ENCODE results near the gene TOE1.

TOE1 gene

DNA sequence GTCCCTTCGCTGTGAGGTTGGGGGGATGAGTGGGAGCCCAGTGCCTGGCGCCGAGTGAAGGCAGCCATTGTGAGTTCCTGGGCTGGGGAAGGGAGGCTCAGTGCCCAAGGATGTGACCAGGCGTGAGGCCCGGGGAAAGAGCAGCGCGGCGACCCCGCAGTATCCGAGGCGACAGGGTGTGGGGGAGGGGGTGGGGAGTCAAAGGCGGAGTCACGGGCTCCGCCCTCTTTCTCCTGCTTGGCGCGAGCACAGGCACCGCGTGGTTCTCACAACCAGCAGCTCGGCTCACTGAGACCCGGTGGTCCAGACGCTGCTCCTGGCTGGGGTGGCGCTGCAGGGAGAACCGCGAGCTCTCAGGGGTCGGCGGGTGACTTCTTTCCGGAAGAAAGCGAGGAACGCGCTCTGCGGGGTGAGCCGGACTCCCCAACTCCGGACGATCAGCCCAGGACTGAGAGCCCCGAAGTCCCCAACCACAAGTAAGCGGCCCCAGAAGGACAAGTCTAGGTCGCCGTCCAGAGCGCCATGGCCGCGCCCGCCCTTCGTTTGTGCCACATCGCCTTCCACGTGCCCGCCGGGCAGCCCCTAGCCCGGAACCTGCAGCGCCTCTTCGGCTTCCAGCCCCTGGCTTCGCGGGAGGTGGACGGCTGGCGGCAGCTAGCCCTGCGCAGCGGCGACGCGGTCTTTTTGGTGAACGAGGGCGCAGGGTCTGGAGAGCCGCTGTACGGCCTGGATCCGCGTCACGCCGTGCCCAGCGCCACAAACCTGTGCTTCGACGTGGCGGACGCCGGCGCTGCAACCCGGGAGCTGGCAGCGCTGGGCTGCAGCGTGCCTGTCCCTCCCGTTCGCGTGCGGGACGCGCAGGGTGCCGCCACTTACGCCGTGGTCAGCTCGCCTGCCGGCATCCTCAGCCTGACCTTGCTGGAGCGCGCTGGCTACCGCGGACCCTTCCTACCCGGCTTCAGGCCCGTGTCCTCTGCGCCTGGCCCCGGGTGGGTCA lies 13.0 kb upstream of the TOE1 start, which contains the start of gene HPDL:
TSS of gene HPDL (plus strand) at position 269 of the 997 bp plus-strand sequence. CDS start at position 523, 254 bp downstream.
- FAIRE-seq = no peak

DNA sequence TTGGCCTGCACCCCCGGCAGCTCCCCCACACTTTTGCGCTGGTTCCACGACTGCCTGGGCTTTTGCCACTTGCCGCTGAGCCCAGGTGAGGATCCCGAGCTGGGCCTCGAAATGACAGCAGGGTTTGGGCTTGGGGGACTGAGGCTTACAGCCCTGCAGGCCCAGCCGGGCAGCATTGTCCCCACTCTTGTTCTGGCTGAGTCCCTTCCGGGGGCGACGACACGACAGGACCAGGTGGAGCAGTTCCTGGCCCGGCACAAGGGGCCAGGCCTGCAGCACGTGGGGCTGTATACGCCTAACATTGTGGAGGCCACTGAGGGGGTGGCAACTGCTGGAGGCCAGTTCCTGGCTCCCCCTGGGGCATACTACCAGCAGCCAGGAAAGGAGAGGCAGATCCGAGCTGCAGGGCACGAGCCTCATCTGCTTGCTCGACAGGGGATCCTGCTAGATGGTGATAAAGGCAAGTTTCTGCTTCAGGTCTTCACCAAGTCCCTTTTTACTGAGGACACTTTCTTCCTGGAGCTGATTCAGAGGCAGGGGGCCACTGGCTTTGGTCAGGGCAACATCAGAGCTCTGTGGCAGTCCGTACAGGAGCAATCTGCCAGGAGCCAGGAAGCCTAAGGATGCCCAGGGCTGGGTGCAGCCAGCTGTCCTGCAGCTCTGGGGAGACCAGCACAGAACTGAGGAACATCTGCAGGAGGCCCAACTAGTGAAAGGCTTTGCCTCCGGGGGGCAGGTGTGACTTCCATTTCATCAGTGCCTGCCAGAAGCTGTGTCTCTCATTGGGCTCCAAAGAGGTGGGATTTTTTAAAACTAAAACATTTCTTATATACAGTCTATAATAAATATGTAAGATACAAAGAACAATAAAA lies 12.1 kb upstream of the TOE1 start:
- FAIRE-seq = no peak

DNA sequence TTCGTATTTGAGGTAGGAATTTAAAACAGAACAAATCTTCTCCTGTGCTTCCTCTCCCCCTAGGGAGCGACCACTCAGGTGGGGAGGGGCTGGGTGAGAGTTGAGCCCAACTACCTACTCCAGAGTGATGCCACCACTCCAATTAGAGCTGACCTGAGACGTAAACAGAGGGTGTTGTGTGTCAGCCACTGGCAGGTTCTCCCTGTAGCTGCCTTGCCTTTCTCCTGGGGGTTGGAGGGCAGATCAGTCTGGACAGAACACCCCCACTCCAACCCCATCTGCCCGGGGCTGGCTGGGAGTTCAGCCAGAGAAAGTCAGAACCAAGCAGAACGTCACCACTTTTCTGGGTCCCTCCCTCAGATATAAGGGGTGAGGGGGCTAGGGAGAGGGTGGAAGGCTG lies 11.3 kb upstream of the TOE1 start:
- no peak for FAIRE-seq

DNA sequence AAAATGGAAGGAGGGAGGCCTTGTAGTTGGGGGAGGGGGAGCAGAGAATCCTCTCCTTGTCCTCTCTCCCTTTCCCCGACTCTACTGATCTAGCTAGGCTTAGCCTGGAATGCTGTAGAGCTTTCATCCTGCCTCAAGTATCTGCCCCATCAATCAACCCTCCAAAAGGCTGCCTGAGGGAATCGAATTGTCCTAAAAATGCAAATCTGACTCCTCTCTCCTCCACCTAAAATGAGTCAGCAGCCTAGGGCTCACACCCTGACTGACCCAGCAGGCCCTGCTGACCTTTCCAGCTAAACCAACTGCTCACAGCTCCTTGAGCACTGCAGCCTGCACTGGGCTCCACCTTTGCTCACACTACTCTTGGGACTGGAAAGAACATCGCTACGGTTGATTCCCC lies 10.5 kb upstream of the TOE1 start:
- no peak for FAIRE-seq

DNA sequence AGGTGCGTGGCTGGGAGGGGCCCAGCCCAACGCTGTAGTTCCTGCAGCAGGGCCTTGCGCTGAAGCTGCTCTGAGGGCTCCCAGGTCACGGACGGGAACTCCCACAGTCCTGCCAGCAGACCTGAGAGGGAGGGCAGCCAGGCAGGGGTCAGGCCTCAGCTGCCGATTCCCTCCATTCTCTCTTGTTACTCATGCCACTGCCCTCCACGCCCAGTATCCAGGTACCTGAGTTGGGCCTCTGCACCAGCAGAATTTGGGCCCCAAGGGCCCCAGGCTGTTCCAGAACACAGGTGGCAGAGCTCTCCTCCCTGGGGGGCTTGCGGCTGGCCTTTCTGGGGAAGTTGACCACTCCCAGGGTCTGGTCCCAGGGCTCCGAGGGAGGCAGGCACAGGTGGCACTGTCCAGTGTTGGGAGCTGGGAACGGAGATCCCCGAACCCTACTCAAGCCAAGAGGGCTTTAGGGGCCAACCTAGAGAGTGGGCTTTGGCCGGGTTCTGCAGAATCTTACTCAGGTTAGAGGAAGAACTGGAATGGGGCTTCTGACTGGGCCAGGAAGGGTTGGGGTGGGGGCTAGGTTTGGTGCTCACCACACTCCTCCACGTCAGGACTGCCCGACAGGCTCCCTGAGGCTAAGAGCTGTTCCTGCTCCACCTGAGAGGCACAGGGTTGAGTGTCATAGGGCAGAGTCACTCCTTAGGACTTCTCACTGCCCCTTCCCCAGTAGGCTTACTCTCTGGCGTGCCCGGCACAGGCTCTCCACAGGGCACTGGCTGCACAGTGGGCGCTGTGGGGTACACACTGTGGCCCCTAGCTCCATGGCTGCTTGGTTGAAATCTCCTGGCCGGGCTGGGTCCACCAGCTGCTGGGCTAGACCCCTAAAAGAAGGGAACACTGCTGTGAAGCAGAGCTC lies 8.3 kb upstream of the TOE1 start:
- FAIRE-seq = no peak

DNA sequence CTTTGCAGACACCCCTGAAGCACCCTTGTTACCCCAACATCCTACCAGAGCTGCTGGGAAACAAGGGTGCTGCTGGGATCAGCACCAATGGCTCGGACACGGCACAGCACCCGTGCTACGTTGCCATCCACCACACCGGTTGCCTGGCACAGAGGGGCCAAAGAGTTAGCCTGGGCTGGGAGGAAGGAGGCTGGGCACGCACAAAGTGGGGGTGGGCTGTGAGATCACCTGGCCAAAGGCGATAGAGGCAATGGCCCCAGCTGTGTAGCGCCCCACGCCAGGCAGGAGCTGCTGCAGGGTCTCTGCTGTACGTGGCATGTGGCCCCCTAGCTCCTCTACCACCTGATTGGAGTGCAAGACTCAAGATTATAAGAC lies 7.6 kb upstream of the TOE1 start:
- FAIRE-seq = no peak

DNA sequence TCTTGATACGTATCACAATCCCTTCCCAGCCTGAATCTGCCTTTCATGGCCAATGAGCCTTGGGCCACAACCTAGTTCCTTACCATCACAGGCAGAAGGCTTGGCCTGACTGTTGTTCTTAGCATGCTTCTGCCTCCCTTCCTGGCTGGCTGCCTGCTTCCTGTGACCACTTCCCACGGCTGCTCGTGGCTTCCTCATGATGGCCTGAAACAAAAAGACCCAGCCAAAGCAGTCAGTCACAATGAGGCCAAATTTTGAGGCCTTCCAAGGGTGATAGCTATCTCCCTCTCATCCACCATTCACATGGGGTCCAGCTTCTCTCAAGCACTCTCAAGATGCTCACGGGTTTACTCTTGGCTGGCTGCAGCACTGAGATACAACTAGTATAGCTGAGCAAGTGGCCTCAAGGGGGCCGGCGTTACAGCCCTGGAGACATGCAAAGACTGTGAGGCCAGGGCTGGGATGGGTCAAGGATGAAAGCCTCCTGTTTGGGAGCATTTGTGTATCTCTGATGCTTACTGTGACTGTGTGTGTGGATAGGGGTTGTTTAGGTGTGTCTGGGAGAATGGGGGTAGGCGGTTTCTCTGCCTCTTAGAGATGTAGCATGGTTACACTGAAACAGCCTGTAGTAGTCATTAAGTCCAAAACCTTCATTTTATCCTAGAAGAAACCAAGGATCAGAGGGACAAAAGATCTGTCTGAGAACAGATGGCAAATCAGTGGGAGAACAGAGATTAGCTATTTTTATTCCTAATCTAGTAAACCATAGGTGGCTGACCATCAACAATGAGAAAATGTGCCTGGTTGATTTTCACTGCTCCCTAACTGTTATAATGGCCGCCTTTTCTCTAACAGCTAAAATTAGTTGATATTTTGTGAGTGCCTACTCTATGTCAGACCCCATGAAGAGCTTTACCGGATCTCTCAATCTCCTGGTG lies 5.4 kb upstream of the TOE1 start:
- FAIRE-seq = no peak

DNA sequence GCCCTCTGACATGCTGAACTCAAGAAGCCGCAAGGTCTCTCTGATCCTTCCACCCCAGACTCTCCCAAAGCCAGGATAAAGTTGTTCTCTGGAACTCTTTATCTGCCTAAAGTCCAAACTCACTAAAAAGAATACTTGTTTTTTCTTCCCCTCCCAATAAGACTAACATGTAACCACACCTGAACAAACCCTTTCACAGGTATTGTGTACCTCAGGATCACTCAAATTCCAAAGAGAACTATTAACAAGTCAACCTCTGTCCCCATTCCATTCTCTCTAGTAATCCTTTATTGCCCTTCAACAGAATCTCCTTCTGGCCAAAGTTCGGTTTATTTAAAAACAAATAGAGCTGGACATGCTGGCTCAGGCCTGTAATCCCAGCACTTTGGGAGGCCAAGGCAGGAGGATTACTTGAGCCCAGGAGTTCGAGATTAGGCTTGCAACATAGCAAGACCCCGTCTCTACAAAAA lies 4.1 kb upstream of the TOE1 start:
- FAIRE-seq = peak; percentile 91

DNA sequence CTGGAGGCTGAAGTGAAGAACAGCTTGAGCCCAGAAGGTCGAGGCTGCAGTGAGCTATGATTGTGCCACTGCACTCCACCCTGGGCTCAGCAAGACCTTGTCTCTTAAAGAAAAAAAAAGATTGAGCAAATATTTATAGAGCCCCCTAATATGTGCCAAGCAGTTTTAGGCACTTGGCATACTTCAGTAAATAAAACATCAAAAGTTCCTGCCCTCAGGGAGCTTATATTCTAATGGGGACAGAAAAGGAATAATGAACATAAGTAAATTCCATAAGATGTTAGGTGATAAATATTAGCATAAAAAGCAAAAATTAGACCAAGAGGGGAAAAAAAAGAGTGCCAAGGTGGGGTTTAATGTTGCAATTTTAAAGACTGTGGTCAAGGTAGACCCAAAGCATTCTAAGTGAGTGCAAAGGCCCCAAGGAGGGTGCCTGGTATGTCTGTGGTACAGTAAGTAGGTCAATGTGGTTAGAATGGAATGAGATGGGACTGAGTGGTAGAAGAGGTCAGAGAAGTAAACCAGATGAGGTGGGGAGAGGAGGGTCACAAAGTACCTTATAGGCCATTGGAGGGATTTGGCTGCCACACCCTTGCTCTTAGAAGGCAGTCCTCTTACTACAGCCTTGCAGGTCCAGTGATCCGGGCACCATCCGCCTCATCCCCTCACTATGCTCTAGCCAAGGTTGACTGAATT lies 2.2 kb upstream of the TOE1 start:
- no peak for FAIRE-seq

DNA sequence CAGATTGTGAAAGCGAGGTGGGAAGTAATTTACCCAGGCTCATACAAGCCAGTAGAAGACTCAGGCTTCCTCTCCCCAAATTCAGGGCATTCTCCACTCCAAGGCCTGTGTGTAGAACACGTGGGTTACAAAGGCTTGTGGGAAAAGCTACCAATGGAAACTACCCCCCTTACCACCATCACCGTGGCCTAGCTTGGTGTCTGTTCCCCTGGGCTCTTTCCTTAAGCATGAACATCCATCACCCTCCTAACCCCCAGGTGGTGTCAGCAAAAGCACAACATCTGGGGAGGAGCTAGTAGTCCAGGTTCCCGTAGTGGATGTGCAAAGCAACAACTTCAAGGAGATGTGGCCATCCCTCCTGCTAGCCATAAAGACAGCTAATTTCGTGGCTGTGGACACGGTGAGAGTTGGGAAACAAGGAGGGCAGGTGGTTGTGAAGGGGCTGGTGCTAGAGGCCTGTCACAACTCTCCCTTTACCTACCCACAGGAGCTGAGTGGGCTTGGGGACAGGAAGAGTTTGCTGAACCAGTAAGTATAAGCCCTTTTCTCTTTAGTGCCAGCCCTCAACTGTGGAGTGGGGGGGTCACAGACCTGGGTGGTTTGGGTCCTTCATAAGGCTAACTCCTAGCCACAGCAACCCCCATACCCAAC lies 971 bp downstream of the TOE1 start:
- no peak for FAIRE-seq

DNA sequence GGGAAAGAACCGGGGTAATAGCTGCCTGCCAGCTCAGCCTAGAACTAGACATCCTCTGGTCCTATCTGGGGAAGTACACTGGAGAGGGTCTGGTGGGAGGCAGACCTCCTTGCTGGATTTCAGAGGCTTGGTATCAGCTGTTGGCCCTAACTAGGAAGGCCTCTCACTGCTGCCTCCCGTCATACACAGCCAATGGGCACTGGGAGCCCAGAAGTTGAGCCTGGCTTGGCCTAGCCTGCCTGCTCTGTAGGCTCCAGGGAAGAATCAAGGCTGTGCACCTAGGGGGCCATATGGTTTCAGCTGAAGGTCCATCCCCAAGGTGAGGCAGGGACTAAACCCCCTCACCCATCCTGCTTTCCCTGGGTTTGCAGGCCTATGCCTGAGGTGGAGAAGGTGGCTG lies 4.5 kb downstream of the TOE1 start:
- no peak for FAIRE-seq

DNA sequence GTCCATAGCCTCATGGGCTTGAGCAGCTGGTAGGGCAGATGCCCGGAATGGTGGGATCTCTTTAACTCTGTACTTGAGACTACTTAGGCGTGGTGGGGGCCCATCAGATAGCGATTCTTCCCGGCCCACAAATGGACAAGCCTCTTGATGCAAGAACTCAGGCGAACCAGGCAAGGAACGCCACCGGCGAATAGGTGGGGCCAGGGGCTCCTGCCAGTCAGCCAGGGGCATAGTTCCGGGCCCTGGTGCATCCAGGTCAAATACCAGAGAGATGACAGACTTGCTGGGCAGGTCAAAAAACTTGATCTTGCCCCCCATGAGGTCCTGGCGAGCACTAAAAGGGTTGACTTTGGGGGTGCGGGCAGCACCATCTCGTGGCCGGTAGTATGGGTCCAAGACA lies 5.0 kb downstream of the TOE1 start:
- no peak for FAIRE-seq

DNA sequence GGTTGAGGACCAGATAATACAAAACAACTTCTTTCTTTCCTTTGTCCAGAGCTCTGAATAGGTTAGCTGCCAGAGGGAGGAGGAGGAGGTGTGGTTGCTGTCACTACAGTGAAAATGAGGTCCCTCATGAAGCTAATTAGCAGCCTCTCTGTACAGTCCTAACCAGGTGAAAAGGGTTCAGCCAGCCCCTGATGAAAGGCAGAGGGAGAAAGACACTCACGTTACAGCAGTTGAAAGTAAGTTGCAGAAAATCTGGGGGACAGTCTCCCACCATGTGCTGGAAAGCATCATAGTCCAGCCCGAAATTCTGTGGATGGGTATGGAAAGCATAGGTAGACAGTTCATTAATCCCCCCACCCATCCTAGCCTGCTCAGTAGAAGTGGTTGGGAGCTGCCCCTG lies 6.5 kb downstream of the TOE1 start:
- no peak for FAIRE-seq

DNA sequence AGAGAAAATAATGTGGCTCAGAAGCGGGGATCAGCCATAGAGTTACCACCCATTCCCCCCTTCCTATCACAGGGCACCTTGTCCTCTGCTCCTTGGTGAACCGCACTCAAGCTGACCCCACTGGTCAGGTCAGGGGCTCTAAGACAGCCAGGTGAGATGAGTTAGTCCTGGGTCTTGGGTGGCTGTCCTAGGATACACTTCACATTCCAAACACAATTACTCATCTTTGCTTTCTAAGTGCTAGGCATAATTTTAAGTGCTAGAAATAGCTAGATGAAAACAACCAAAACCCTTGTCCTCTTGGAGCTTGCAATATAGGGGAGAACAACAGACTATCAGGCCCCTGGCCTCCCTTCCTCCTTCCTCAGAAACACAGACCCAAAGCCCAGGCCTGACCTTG lies 8.1 kb downstream of the TOE1 start:
- no peak for FAIRE-seq

DNA sequence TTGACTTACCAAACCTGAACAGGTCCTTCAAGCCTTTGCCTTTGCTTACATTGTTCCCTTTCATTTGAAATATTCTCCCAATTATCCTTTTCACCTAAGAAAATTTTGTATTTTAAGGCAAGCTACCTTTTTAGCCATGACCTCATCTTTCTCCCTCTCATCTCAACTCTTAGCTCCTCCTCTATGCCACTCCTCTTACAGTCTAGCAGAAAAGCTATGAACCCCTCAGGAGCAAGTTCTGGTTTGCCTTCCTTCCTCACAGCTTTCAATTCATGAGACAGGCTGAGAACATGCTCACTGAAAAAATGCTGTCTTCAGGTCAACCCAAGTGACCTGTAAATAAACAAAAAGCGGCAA lies 8.6 kb downstream of the TOE1 start:
- no peak for FAIRE-seq

DNA sequence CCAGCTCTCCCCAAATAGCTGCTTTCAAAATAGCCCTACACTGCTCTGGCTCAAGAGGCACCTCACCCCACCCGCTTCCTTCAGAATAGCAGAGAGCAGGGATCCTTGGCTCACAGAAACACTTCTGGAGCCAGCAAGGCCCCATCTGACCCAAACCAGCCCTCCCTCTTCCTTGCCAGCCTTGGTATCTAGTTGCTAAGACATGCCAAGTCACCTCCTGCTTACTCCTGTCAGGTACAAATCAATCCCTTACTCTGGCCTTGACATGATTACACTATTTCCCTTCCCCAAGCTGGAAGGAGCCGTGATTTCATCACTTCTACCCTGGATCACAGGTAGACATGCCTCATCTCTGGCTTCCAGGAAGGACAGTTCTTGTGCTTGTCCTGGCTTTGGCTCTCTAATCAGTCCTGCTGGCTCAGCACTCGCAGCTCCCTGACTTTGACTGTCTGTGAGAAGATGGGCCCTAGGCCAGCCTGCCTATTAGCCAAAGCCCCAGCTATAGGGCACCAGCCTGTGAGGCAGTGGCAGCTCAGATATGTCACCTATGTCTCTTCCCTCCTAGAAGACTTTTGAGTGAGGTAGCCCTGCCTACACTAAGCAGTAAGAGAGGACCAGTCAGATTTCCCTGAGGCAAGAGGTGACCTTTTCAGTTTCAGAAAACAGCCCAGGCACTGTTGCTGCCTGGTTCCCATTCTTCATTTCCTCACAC lies 9.2 kb downstream of the TOE1 start:
- no peak for FAIRE-seq

DNA sequence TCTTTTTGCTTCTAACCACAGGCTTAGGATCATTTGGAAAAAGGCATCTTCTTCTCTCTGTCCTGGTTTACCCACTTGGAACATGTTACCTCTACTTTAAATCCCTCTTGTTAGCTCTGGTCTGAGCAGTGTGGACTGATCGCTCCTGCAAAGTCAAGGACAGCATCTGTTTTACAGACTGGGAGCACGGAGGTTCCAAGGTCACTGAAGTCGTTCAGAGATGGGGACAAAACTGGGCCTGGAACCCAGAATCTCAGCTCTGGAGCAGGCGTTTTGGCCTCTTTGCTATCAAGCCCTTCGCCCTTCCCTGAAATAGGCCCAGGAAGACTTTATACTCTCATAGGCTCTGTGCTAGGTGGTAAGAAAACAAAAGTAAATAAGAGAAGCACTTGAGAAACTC lies 11.5 kb downstream of the TOE1 start:
- FAIRE-seq = no peak

DNA sequence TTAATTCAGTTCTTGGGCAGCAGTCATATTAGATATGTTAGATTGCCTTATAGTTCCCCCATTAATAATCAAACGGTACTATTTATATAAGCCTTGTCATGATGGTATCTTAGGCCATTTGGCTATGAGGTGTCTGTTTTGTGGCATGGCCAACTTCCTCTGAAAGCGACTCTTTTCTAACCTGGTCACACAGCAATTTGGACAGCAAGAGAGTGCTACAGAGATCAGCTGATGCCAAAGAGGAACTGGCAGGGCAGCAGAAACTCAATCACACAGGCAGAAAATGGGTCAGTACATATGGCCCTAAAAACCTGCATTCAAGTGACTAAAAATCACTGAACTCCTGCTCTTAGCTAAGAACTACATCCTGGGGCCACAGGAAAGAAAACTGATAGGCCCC lies 13.7 kb downstream of the TOE1 start:
- FAIRE-seq = no peak

DNA sequence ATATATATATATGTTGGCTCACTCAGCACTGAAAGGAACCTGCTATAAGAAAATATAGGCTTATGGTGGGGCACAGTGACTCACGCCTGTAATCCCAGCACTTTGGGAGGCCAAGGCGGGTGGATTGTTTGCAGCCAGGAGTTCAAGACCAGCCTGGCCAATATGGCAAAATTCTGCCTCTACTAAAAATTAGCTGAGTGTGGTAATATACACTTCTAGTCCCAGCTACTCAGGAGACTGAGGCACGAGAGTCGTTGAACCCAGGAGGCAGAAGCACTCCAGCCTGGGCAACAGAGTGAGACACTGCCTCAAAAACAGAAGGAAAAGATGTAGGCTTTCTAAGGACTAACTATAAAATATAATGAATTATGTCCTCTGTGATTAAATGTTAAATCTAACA lies 14.9 kb downstream of the TOE1 start:
- no peak for FAIRE-seq

DNA sequence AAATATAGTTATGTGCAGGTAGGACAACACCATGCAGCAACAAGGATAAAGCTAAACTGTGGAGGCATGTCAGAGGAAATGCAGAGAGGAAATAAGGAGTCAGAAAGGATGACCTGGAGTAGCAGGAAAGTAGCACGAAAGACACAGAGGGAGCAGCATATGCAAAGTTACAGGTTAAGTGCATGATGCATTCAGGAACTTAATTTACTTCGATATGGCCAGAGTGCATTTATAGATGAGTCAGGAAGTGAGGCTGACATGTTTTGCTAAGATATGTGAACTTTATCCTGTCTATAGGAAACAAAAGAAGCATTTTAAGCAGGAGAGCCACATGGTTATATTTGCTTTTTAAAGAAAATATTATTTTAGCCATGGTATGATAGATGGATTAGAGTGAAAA lies 15.7 kb downstream of the TOE1 start:
- no peak for FAIRE-seq

Measured in colon (tissue), 2 donors.